Ovary (tissue), 3 donors: ENCODE results near the gene CELF2.

ENCODE experiments used
- CTCF ChIP-seq, 3 donors: fragments of 450-650 bp in 2 of 3; fragments of 200-600 bp in 1 of 3; IDR thresholded peaks; one replicate each; pipeline versions ENCODE4 v1.5.1 to v1.8.0; 2016 to 2022; ENCODE audit warnings: antibody characterized with exemption in 3 of 3, mild to moderate bottlenecking in 1 of 3
- EP300 ChIP-seq: sonication (generic); formaldehyde crosslinking; IDR thresholded peaks from one replicate; pipeline ENCODE4 v1.6.1; 2017; ENCODE audit warnings: antibody characterized with exemption
- POLR2A ChIP-seq: fragments of 450-650 bp; IDR thresholded peaks from one replicate; pipeline ENCODE4 v1.6.1; 2017; ENCODE audit warnings: antibody characterized with exemption, mild to moderate bottlenecking, moderate library complexity
- donor health status: DM: no; HTN: no; CAD: no.

- TF ChIP-seq CTCF (IDR thresholded peaks at IDR 0.05) (no peak), POLR2A (no peak), EP300 (no peak)
Measured at GRCh38 chr10:11173042-11173441, 155.4 kb downstream of the CELF2 start.
